HAP-1 (cell line): ENCODE measurements around the gene CCDC192.

Experiments
- DNase-seq, 2 experiments: peaks; one replicate each; pipeline ENCODE4 v3.0.0-alpha.2; 2016 to 2020; ENCODE audit warnings: low spot score in 2 of 2
- H3K27me3 ChIP-seq: fragments of 250-450 bp; sonication (Bioruptor Pico); 2 replicates; pipeline ENCODE4 v1.5.1; 2020; ENCODE audit warnings: low read depth, mild to moderate bottlenecking, moderate library complexity
- H3K36me3 ChIP-seq: fragments of 250-450 bp; sonication (Bioruptor Pico); replicated peaks from 2 replicates; pipeline ENCODE4 v1.5.1; 2020; ENCODE audit warnings: mild to moderate bottlenecking
- H3K4me1 ChIP-seq: fragments of 250-450 bp; sonication (Bioruptor Pico); 2 replicates; pipeline ENCODE4 v1.5.1; 2020; ENCODE audit warnings: mild to moderate bottlenecking
- H3K4me3 ChIP-seq: fragments of 250-450 bp; sonication (Bioruptor Pico); 2 replicates; pipeline ENCODE4 v1.5.1; 2020; ENCODE audit warnings: mild to moderate bottlenecking, moderate library complexity
- H3K9me3 ChIP-seq: fragments of 250-450 bp; sonication (Bioruptor Pico); 2 replicates; pipeline ENCODE4 v1.5.1; 2020; ENCODE audit warnings: mild to moderate bottlenecking, moderate library complexity
- in situ Hi-C: fragments of 300-500 bp; cut with MboI; formaldehyde crosslinking; loops from 3 replicates; pipeline ENCODE4 v1.14.3; 2020; ENCODE audit warnings: low sequenced_read_pairs, inconsistent platforms, mixed read lengths

CCDC192 gene

GRCh38 chr5:127910307-127910956 lies 207.2 kb downstream of the CCDC192 start:
- Histone ChIP-seq H3K9me3 (no peaks in the 10 kb centered on the region), H3K36me3 (no peaks in the 10 kb centered on the region), H3K4me1 (no peaks in the 10 kb centered on the region), H3K27me3 (no peaks in the 10 kb centered on the region; the same call in none of the 2 replicates), H3K4me3 (no peak overlapping the region)
- in situ Hi-C loops: no loop called here
- no peak for DNase-seq

DNA sequence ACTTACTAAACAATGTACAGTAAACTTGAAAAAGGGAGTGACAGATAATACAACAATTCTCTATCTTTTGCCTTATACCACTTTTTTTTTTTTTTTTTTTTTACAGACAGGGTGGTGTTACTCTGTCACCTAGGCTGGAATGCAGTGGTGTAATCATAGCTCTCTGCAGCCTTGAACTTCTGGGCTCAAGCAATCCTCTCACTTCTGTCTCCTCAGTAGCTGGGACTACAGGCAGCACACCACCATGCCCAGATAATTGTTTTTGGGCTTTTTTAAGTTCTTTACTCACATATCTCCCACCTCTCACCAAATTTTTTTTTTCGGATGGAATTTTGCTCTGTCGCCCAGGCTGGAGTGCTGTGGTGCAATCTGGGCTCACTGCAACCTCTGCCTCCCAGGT lies 208.4 kb downstream of the CCDC192 start:
- Histone ChIP-seq H3K4me3 (no peak overlapping the region), H3K4me1 (no peaks in the 10 kb centered on the region), H3K36me3 (no peaks in the 10 kb centered on the region), H3K9me3 (no peaks in the 10 kb centered on the region), H3K27me3 (no peaks in the 10 kb centered on the region; the same call in none of the 2 replicates)
- in situ Hi-C loops: no loop called here
- DNase-seq: no peak

- no peaks in the 10 kb centered on the region for H3K4me1 ChIP-seq
- no peaks in the 10 kb centered on the region; the same call in none of the 2 replicates for H3K27me3 ChIP-seq
- H3K9me3 ChIP-seq: no peaks in the 10 kb centered on the region
- no peak for DNase-seq
- no peak overlapping the region for H3K4me3 ChIP-seq
- in situ Hi-C loops: no loop called here
- H3K36me3 ChIP-seq: no peaks in the 10 kb centered on the region
Measured at GRCh38 chr5:127912411-127912810, 209.2 kb downstream of the CCDC192 start.

DNA sequence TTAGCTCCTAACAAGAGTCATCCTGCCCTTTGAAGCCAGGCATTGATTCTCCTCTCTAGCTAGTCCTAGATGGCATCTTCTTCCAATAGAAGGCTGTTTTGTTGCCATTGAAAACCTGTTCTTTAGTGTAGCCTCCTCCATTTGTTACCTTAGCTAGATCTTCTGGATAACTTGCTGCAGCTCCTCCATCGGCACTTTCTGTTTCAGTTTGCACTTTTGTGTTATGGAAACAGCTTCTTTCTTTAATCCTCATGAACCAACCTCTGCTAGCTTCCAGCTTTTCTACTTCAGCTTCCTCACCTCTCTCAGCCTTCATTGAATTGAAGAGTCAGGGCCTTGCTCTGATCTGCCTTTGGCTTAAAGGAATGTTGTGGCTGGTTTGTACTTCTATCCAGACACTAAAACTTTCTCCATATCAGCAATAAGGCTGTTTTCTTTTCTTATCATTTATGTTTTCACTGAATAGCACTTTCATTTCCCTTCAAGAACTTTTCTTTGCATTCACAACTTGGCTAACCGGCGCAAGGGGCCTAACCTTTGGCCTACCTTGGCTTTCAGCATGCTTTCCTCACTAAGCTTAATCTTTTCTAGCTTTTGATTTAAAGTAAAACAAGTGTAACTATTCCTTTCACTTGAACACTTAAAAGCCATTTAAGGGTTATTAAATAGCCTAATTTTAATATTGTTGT lies 213.8 kb downstream of the CCDC192 start:
- no peaks in the 10 kb centered on the region for H3K9me3 ChIP-seq
- H3K4me3 ChIP-seq: no peak overlapping the region
- DNase-seq: no peak
- in situ Hi-C loops: no loop called here
- H3K4me1 ChIP-seq: no peaks in the 10 kb centered on the region
- no peaks in the 10 kb centered on the region for H3K36me3 ChIP-seq
- no peaks in the 10 kb centered on the region; the same call in none of the 2 replicates for H3K27me3 ChIP-seq

- in situ Hi-C loops: no loop called here
- no peaks in the 10 kb centered on the region; the same call in 1 of the 2 replicates for H3K27me3 ChIP-seq
- no peaks in the 10 kb centered on the region for H3K9me3 ChIP-seq
- H3K4me1 ChIP-seq: no peaks in the 10 kb centered on the region
- H3K4me3 ChIP-seq: no peak overlapping the region
- DNase-seq: no peak
- no peaks in the 10 kb centered on the region for H3K36me3 ChIP-seq
Measured at GRCh38 chr5:127919006-127919796, 216.0 kb downstream of the CCDC192 start.

GRCh38 chr5:127919818-127920217 lies 216.6 kb downstream of the CCDC192 start:
- no peaks in the 10 kb centered on the region for H3K27me3 ChIP-seq
- H3K4me1 ChIP-seq: no peaks in the 10 kb centered on the region
- no peak overlapping the region for H3K4me3 ChIP-seq
- H3K9me3 ChIP-seq: no peaks in the 10 kb centered on the region
- H3K36me3 ChIP-seq: no peaks in the 10 kb centered on the region
- in situ Hi-C loops: no loop called here
- no peak for DNase-seq

DNA sequence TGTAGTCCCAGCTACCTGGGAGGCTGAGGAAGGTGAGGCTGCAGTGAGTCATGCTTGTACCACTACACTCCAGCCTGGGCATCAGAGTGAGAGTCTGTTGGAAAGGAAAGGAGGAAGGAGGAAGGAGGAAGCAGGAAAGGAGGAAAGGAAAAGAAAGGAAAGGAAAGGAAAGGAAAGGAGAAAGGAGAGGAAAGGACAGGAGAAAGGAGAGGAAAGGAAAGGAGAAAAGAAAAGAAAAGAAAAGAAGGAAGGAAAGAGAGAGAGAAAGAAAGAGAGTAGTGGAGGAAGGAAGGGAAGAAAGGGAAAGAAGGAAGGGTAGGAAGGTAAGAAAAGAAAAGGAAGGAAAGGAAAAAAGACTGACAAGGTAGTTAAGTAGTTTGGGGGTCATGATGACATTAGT lies 217.7 kb downstream of the CCDC192 start:
- in situ Hi-C loops: no loop called here
- Histone ChIP-seq H3K4me3 (no peak overlapping the region), H3K4me1 (no peaks in the 10 kb centered on the region), H3K27me3 (no peaks in the 10 kb centered on the region), H3K36me3 (no peaks in the 10 kb centered on the region), H3K9me3 (no peaks in the 10 kb centered on the region)
- DNase-seq: no peak

GRCh38 chr5:127922603-127923002 lies 219.4 kb downstream of the CCDC192 start:
- Histone ChIP-seq H3K36me3 (no peaks in the 10 kb centered on the region), H3K4me3 (no peak overlapping the region), H3K27me3 (no peaks in the 10 kb centered on the region), H3K4me1 (peaks cover 5% of the 10 kb centered on the region), H3K9me3 (no peaks in the 10 kb centered on the region)
- no peak for DNase-seq
- in situ Hi-C loops: no loop called here

DNA sequence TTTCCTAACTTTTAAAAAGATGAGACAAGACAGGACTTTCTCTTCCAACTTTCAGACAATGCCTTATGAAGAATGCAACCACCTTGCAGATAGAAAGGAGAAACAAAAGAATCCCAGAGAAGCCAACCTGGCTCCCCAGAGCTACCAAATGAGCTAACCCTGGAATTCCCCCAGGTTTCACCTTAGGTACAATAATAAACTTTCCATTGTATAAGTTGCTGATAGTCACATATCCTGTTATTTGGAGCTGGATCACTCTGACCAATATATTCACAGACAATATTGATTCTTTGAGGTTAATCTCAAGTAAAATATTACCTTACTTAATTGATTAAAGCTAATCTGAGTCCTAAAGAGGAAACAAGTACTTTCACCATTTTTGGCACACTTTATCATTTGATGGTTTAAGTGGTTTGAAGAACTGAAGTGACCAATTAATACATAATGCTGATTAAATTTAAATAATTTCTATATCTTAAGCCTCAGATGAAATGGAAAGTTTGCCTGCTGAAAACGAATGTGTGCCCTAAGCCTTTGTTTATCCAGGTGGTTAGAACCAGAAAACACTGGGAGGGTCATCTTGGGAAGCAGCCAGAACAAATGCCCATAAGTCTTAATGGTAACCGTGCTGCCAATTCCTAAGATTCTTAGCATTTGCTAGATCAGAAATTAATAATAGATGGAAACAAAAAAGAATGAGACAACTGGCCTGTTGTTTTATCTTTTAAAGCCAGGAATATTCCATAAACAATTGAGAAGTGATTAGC lies 220.8 kb downstream of the CCDC192 start:
- no peak overlapping the region for H3K4me3 ChIP-seq
- H3K36me3 ChIP-seq: no peaks in the 10 kb centered on the region
- no peak for DNase-seq
- H3K27me3 ChIP-seq: no peaks in the 10 kb centered on the region
- no peaks in the 10 kb centered on the region for H3K9me3 ChIP-seq
- peaks cover 6% of the 10 kb centered on the region for H3K4me1 ChIP-seq
- in situ Hi-C loops: no loop called here

DNA sequence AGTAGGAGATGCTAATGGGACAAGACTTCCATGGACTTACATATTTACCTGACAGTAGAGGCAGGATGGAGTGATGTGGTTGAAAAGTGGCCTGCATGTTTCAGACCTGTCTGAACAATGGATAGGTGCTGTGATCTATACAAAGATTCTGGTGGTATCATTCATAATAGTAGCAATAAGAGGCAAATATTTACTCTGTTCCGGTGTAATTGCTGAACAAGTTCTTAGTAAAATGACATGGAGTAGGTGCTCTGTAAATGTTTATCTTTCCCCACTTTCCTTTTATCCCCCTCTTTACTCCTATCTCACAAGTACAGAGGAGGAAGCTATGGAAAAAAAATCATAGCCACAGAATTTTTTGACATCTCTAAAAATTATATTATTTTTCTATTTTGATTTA lies 221.4 kb downstream of the CCDC192 start:
- H3K36me3 ChIP-seq: no peaks in the 10 kb centered on the region
- in situ Hi-C loops: no loop called here
- H3K4me3 ChIP-seq: no peak overlapping the region
- H3K27me3 ChIP-seq: no peaks in the 10 kb centered on the region
- H3K4me1 ChIP-seq: peaks cover 6% of the 10 kb centered on the region
- no peaks in the 10 kb centered on the region for H3K9me3 ChIP-seq
- DNase-seq: no peak

GRCh38 chr5:127925916-127926315 lies 222.7 kb downstream of the CCDC192 start:
- no peaks in the 10 kb centered on the region for H3K36me3 ChIP-seq
- H3K4me3 ChIP-seq: no peak overlapping the region
- no peak for DNase-seq
- peaks cover 6% of the 10 kb centered on the region for H3K4me1 ChIP-seq
- in situ Hi-C loops: no loop called here
- no peaks in the 10 kb centered on the region for H3K27me3 ChIP-seq
- no peaks in the 10 kb centered on the region for H3K9me3 ChIP-seq

DNA sequence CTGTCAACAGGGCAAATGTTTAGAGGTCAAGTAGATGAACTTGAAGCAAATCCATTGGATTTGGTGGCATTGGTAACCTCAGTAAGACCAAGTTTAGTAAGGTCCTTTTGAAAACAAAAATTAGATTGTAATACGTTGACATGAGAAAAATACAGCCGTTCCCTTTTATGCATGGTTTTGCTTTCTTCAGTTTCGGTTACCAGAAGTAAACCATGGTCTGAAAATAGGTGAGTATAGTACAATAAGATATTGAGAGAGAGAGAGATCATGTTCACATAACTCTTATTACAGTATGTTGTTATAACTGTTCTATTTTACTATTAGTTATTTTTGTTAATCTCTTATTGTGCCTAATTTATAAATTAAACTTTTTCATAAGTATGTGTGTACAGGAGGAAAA lies 223.8 kb downstream of the CCDC192 start:
- Histone ChIP-seq H3K4me3 (no peak overlapping the region), H3K27me3 (no peaks in the 10 kb centered on the region), H3K4me1 (peaks cover 6% of the 10 kb centered on the region), H3K9me3 (no peaks in the 10 kb centered on the region), H3K36me3 (no peaks in the 10 kb centered on the region)
- in situ Hi-C loops: no loop called here
- DNase-seq: no peak

DNA sequence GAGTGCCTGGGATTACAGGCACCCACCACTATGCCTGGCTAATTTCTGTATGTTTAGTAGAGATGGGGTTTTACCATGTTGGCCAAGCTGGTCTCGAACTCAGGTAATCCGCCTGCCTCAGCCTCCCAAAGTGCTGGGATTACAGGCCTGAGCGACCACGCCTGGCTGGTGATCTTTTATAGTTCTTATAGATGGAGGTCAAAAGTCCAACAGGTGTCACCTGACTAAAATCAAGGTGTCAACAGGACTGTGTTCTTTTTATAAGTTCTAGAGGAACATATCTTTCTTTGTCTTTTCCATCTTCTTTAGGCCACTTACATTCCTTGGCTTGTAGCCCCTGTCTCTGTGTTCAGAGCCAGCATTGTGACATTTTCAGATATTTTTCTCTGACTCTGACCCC lies 224.9 kb downstream of the CCDC192 start:
- no peak overlapping the region for H3K4me3 ChIP-seq
- H3K9me3 ChIP-seq: no peaks in the 10 kb centered on the region
- H3K27me3 ChIP-seq: no peaks in the 10 kb centered on the region
- peaks cover 6% of the 10 kb centered on the region for H3K4me1 ChIP-seq
- DNase-seq: no peak
- no peaks in the 10 kb centered on the region for H3K36me3 ChIP-seq
- in situ Hi-C loops: no loop called here
